GM21367 (cell line): ENCODE results near the gene CPS1.

ENCODE experiments used
- ATAC-seq: cut with Tn5 transposase; IDR thresholded peaks from one replicate; pipeline ENCODE4 v1.9.1; 2021; ENCODE audit not compliant: unreplicated experiment

Gene CPS1

DNA sequence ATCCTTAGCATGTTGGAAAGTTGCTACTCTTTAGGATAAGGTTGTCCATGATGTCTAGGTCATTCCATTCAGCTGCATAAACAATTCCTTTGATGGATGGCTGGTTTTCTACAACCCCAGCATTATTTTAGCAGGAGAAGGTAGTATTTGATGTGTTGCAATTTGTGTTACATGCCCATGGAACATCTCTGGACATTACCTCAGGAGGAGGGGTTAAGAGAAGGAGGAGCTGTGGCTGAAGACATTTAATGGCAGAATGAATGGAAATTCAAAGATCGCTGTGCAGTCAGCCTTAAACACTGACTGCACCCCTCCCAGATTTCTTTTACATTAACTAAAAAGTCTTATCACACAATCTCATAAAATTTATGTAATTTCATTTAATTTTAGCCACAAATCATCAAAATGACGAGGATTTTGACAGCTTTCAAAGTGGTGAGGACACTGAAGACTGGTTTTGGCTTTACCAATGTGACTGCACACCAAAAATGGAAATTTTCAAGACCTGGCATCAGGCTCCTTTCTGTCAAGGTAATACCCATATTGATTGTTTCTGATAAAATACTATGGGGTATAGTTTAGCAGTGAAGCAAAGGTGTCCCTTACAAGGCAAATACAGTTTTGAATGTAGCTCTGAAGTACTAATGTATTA lies at the start of gene CPS1:
CPS1 (plus strand) TSS at position 271 of the 652 bp plus-strand sequence; CDS start at position 406, 135 bp downstream.
- no peak for ATAC-seq

DNA sequence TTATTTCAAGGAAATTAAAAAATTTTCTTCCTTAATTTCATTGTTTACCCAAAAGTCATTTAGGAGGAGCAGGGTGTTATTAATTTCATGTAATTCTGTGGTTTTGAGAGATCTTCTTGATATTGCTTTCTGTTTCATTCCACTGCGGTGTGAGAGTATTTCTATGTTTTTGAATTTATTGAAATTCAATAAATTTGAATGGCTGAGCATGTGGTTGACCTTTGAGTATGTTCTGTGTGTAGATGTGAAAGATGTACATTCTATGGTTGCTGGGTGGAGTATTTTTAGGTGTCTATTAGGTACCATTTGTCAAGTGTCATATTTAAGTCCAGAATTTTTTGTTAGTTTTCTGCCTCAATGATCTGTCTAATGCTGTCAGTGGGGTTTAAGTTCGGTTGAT lies 40.5 kb upstream of the CPS1 start:
- ATAC-seq: no peak

DNA sequence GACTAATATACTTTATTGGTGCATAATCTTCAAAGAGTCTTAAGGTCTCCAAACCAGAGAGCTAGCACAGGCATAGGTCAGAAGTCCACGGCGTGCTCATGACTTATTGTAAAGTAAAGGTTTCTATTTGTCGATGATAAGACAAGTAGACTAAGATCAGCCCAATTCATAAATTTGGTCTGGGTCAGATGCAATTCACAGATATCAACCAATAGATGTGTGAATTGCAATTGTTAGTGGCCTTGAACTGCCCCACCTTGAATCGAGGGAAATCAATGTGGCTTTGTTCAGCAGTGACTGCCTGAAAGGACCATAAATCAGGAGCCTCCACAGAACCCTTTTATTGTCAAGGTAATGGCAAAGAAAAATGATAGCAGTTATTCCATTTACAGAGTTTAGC lies 39.1 kb upstream of the CPS1 start:
- ATAC-seq: no peak

DNA sequence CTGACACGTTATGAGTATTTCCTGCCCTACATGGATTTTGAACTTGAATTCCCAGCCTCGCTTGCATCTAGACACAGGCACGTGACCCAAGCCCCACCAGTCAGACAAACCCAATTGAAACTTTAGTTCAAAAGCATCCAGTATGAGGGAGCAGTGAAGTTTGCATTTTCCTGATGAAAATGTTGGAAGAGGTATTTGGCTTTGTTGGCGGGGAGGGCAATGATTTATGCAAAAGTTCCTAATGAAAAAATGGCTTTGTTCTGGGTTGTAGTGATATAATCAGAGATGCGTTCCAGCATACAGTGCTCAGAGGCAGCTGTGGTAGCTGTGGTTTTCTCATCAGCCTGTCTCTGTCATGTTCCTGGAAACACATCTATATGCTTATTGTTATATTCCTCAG lies 36.8 kb upstream of the CPS1 start:
- no peak for ATAC-seq

DNA sequence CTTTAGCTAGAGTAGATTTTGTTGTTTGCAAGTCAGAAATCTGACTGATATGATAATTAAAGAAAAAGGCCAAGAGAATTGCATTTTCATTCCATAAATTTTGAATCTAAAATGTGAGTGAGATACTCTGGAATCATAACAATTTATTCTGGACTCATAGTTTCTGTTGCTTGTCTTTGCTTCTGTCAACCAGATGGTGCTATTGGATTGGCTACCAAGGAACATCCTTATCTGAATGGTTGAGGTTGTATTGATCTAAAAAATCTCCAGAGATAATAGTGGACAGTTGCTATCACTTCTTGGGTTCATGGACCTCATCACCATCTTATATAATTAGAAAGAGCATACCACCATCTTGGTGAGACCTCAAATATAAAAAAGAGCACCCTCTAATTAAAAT lies 34.0 kb upstream of the CPS1 start:
- no peak for ATAC-seq

DNA sequence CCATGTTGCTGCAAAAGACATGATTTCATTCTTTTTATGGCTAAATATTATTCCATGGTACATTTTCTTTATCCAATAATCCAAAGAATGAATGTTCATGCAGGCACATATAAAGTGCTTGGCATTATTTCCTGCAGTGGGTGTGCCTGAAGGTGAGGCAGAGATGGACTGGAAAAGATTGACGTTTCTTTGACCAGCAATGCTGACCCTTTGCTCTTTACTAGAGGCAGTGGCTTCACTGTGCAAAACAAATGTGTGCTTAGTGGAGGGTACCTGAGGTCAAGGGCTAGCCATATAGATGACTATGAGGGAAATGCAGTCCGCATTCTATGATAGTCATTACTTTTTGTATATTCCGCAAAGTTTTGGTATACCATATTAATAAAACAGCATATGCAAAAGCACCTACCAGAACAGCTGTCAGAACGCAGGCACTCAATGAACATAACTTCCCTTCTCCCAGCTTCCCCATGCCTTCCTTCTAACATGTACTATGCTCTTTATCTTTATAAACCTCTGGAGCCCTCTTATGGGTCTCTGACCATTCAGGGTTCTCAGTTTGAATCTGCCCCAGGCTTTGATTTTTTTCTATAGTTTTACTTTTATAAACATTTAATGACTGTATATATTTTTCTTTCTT lies 32.6 kb upstream of the CPS1 start:
- no peak for ATAC-seq

DNA sequence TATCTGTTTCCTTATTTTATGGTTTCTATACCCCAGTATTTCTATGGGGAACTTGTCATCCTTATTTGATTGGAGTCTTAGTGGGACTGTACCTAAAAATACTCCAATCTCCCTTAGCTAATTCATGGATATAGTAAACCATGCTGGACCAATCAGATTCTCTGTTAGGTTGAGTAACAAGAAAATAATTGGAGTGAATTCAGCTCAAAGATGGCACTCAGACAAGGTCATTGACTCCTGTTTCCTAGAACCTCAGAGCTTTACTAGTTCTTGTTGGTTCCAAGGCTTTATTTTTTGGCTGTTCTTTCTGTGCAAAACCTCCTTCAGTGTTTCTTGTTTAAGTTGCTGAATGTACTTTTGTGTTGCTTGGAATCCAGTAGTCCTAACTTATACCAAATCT lies 31.9 kb upstream of the CPS1 start:
- no peak for ATAC-seq

DNA sequence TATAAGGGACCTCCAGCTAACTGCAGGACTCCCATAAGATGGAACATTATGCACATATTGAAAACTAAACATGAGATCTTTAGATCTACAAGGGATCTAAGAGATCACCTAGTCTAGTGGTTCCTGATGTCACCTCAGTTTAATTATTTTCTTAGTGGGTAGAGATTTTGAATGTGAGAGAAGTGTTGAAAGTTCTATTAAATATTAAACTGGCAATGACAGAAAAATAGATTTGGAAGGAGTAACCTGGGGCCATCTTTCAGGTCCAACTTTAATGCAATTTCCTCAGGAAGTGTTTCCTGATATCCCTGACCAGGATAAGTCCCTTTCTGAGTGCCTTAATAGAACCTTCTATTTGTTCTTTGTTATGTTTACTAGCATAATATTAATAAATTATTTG lies 29.1 kb upstream of the CPS1 start:
- ATAC-seq: no peak

DNA sequence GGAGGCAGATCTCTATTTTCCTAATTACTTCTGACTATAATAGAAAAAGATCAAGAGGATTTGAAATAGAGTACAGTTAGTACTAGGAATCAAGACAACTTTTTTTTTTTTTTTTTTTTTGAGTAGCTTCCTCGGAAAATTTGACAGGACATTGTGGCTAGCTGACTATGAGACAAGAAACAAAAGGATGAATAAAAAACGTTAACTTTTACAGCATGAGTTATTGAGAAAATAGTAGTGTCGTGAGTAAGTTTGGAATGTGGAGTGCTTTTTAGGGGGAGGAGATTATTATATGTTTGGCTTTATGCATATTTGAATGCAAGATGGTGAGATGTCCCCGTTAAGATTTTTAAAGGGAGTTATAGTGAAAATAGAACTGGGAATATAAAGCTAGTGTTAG lies 27.7 kb upstream of the CPS1 start:
- ATAC-seq: no peak

DNA sequence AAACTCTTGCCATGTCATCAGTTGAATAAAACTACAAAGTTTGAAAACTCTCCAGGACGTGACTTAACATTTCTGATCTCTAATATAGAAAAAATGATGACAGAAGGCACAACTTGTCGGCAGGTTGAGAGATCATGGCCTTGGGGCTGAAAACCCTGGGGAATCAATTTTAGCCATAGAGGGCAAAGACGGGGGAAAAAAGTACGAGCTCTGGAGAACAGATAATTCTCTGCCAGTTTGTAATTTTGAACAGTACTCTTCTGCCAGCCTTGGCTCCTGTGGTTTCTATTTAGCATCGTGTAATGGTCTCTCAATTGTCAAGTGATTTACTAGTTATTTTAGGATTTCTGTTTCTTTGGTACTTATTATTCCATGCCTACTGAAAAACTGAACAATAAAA lies 25.3 kb upstream of the CPS1 start:
- no peak for ATAC-seq

DNA sequence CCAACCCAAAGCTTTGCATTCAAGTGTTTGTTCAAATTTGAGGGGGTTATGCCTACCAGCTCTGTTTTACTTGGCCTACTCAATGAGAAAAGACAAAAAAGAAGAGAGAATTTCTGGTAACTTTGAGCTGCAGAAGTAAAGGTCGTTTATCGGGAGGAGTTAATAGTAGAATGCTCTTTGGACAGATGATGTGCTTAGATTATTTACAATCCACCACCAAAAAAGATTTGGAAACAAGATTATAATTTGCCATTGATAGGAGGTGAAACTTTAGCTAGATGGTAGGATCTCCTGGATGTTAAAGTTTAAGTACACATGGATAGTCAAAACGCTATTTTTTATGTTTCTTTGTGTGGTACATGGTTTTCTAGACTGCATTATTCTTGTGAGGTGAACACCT lies 24.9 kb upstream of the CPS1 start:
- ATAC-seq: no peak

DNA sequence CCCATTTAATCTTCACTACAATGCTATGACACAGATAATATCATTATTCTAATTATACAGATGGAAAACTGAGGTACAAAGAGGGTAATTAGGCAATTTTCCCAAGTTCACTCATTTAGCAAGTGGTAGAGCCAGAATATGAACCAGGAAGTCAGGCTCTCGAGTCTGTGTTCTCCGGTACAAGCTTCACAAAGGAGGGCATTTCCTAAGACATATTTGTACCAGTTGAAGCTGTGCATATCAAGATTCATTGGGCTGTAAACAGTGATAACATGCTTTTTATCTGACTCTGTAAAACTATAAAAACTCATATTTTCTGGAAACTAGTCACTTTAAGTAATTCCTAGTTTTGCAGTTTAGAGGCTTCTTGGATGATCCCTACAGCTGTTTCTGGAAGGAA lies 23.0 kb upstream of the CPS1 start:
- ATAC-seq: no peak

DNA sequence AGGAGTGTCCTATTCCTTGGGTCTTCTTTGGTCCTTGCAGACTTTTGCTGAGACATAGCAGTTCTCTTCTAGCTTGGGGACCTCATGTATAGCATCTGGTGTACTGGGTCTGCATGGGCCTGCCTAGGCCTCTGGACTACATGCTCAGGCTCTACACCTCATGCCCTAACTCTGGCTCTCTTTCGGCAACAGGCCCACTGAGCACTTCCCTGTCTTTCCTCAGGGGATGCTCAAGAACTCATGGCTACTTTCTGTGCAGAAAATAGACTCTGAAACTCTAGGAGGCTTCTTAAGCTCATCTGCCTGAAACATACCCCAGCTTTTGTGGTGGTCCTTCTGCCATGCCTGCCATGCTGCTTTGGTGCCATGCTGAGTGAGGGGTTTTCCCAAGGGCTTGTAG lies 21.5 kb upstream of the CPS1 start:
- no peak for ATAC-seq

DNA sequence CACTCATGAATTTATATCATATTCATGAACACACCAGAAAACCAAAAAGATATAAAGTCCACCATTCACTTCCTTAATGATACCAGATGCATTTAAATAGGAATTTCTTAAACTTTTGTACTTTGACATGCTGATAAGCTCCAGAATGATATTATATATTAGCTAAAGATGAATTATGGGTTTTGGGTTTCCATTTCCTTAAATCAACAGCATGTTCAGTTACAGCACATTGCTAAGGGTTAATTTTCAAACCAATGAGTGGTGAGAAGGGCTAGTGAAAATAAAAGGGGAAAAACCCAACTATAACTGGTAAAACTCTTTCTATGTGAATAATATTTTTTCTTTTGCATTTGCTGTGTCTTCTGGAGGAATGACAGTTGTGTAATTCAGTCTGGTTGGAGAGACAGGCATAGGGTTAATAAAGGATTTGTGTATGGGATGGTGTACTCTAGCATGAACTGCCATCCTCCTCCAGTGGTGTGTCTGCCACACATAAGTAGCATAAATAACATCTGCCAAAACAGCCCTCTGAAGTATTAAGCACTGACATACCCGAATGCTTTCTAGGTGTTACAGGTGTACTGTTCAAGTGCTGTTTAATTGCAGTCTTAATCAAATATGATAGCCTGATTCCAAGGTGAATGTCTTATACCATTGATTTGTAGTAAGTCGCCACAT lies 19.3 kb upstream of the CPS1 start:
- ATAC-seq: no peak

DNA sequence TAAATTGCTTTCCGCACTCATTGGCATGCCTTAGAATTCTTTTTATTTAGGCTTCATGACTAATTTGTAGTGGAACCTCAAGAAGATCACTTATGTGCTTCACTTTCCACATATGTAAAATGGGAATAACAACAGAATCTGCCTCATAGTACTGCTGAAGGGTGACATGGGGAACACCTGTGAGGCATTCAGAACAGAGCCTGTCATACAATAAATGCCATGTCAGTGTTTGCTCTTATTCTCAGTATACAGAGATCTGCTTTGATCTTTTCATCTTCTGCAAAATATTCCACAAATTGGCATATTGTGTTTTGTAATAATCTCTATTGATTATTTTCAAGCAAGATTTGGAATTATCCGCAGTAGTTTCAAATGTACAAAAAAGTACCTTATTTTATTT lies 17.4 kb upstream of the CPS1 start:
- no peak for ATAC-seq

DNA sequence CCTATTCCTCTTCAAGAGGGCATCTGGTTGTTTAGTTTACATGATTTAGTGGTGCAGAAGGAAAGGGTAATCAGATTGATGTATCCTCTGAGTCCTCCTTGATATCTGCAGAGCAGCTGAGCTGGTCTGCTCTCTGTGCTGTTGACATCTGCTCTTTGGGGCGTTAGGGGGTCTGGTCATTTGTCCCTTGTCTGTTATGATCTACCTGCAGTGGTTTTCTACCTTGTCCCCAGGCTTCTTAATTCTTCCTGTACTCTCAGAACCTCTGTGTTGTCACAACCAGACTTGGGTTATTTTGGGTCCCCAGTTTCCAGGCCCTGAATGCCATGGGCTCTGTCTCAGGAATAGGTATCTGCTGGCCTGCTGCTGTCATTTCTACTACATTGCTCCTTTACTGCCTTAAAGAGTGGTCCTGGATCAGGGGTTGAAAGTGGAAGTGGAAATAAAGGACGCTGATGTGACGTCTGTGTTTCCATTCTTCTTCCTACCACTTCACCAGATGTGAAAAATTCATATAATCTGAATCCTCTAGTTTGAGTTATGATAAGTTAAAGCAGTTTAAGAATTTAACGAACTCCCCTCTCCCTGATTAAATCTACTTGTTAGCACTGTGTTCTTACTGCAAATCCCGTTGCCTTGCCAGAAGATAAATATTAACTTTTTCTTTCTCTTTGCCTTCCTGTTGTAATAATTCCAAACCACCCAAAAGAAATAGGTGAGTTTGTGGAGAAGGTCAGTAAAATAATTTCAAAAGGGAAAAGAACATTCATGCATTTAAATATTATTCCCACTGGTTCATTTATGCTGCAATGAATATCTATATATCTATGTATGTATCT lies 16.6 kb upstream of the CPS1 start:
- no peak for ATAC-seq

DNA sequence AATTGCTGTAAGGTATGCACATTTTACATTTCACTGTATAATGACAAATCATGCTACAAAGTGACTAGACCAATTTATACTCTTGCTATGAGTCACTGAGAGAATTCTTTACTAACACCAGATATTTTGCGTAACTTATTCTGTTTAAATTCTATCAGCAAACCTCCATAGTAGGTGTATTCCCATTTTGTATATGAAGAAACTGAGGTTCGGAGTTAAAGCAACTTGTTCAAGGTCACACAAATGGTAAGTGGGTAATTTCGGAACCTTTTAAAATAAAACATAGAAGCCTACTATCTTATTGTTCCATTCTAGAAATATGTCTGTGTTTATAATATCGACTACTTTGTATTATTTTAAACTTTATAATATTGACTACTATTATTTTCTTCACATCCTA lies 15.9 kb upstream of the CPS1 start:
- ATAC-seq: no peak

DNA sequence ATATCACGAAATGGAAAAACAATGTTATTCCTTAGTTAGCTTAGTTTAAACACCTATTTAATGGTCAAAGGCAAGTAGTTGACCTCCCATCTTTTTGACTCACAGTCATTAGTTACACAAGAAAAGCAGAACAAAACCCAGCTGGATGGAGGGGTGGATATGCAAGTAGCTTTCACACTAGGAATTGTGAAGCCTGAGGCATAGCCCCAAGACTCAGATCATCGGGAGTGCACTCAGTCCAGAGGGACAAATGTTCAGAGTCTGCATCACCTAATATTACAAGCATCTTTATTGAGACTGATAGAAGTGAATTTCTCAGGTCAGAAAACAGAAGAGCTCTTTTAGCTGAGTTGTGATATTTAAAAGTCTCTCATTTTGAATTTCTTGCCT lies 15.5 kb upstream of the CPS1 start:
- no peak for ATAC-seq

DNA sequence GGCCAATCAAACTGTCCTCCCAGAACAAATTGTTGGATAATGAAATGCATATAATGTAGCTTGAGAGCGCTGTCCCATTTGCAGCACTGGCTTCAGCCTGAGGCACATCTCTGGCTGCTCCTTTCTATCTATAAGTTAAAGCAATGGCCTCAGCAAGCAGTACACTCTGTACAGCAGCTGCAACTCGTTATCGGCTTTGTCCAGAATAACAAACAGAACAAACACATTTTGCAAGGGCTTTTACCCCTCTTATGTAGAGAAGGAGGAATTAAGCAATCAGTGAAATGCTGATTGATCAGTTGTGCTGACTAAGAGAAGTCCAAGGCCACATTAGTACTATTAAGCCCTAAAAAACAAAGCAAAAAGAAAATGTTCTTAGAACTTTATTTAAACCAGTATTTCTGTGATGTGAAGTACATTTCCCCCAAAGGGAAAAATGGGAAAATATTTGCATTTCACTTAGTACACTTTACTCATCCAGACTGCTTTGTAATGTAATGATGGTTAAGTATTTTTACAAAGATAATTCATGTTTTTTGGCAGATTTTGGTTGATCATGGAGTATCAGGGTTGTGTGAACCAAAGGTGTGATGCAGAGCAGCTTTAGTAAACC lies 15.0 kb upstream of the CPS1 start:
- no peak for ATAC-seq

DNA sequence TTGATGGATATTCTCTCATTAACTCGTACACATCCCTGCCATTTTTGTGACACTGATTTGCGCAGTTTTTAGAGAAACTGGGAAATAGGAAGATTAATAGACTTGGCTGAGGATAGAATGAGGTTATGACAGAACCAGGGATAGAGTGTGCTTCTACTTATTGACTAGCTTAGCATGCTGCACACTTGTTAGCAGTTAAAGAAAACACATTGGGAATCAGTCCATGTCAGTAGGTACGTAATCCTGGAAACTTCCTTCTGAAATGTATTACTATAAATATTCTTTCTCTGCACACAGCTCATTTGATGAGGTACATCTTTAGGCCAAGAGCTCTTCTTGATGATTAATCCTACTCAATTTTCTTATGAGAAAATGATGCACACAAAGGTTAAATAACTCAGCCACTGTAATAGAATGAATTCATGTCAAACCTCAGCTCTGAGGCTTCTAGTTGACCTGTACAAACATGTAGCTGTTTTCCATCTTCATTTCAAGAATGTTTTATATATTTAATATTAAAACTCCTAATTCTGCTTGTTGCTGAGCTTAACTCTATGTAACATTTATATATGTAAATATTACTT lies 12.3 kb upstream of the CPS1 start:
- ATAC-seq: no peak

DNA sequence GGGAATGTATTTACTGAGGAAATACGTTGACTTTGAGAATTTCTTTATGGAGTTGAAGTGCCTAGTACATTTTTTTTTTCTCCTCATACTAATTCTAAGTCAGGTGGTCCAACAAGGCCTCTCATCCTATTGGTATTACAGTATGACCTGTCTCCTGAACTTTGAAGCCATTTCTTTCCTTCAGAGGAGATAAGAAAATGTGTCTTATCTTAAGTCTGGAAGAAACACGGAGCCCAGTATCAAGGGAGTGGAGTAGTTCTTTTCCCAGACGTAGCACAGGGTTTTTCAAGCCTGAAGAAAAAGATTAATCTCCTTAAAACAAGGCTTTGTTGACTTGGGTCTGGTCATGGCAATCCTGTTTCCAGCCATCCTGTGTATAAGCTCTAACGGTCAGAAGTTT lies 11.6 kb upstream of the CPS1 start:
- no peak for ATAC-seq
